Neural crest cell (in vitro differentiated cells): ENCODE data around the gene HELLS. TPM values are rescaled to one million over a fixed set of nuclear protein-coding genes. Genes with fewer than 3 reads are reported as not detected.
"Not testable (repeated sequence)": the region's sequence is repeated elsewhere in the genome, so short reads cannot be mapped to it uniquely, and the experiment has no call there.

Source experiments
- DNase-seq: peaks from one replicate; pipeline ENCODE4 v3.0.0; 2021; ENCODE audit warnings: low read depth, mixed read lengths, low spot score
- H3K27ac Mint-ChIP-seq: one replicate; pipeline ENCODE4 v1.8.0; 2021; ENCODE audit warnings: mild to moderate bottlenecking, mixed read lengths; ENCODE audit not compliant: unreplicated experiment
- H3K27me3 Mint-ChIP-seq: 2 replicates; pipeline ENCODE4 v1.8.0; 2021; ENCODE audit warnings: low read depth, mild to moderate bottlenecking, mixed read lengths
- H3K36me3 Mint-ChIP-seq: 2 replicates; pipeline ENCODE4 v1.8.0; 2021; ENCODE audit warnings: low read depth, mild to moderate bottlenecking, mixed read lengths
- H3K4me1 Mint-ChIP-seq: 2 replicates; pipeline ENCODE4 v1.8.0; 2021; ENCODE audit warnings: mixed read lengths
- H3K4me3 Mint-ChIP-seq: one replicate; pipeline ENCODE4 v1.8.0; 2021; ENCODE audit warnings: mild to moderate bottlenecking, mixed read lengths
- H3K9me3 Mint-ChIP-seq: 2 replicates; pipeline ENCODE4 v1.8.0; 2021; ENCODE audit warnings: mixed read lengths
- total RNA-seq: library from RNA; stranded (reverse); gene quantifications from 2 replicates; pipeline ENCODE4 v1.2.1, GENCODE V29; 2021
- TF ChIP-seq, protein P1 (sequence below): fragments of 200-600 bp; sonication (generic); conservative IDR thresholded peaks from 2 replicates; pipeline ENCODE4 v1.5.0; 2021; ENCODE audit warnings: antibody characterized with exemption, mild to moderate bottlenecking

Gene HELLS
- total RNA-seq, 1 donor from 2014 or later, result 187 TPM

DNA sequence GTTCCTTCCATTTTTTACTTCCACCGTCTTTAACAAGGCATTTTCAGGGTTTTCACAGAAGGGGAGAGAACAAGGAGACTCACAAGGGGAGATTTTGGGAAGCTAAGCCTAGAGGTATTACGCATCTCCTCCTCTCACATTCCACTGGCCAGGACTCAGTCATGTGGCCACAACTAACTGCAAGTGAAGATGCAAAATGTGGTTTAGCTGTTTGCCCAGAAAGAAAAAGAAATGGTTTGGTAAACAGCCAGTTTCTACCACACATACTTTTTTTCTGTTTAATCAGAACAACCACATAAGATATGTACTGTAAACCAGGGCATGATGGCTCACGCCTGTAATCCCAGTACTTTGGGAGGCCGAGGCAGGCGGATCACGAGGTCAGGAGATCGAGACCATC is 21.4 kb upstream of the HELLS start:
- Mint-ChIP-seq H3K4me3 (no peak overlapping the region), H3K27ac (no peak overlapping the region), H3K36me3 (peaks cover 9% of the 10 kb centered on the region), H3K27me3 (no peaks in the 10 kb centered on the region), H3K9me3 (no peaks in the 10 kb centered on the region), H3K4me1 (no peaks in the 10 kb centered on the region)
- no peak for DNase-seq
- TF ChIP-seq, protein P1, sequence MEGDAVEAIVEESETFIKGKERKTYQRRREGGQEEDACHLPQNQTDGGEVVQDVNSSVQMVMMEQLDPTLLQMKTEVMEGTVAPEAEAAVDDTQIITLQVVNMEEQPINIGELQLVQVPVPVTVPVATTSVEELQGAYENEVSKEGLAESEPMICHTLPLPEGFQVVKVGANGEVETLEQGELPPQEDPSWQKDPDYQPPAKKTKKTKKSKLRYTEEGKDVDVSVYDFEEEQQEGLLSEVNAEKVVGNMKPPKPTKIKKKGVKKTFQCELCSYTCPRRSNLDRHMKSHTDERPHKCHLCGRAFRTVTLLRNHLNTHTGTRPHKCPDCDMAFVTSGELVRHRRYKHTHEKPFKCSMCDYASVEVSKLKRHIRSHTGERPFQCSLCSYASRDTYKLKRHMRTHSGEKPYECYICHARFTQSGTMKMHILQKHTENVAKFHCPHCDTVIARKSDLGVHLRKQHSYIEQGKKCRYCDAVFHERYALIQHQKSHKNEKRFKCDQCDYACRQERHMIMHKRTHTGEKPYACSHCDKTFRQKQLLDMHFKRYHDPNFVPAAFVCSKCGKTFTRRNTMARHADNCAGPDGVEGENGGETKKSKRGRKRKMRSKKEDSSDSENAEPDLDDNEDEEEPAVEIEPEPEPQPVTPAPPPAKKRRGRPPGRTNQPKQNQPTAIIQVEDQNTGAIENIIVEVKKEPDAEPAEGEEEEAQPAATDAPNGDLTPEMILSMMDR, result no peak

DNA sequence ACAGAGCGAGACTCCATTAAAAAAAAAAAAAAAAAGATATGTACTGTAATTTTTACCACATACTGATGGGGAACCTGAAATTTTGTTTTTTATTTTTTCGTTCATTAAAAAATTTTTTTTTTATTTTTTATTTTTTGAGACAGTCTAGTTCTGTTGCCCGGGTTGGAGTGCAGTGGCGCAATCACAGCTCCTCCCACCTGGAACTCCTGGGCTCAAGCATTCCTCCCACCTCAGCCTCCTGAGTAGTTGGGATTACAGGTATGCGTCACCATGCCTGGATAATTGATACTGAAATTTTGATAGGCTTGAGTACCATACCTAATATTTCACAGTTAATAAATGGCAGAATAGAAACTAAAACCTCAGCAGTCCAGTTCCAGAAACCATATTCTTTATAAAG is 20.9 kb upstream of the HELLS start:
- no peaks in the 10 kb centered on the region for H3K4me1 Mint-ChIP-seq

DNA sequence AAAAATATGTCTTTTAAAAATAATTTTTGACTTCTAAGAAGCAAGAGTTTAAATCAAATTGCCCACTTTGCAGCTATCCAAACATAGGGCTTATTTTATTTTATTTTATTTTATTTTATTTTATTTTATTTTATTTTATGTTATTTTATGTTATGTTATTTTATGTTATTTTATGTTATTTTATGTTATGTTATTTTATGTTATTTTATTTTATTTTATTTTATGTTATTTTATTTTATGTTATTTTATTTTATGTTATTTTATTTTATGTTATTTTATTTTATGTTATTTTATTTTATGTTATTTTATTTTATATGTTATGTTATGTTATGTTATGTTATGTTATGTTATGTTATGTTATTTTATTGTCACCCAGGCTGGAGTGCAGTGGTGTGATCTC is 14.0 kb upstream of the HELLS start:
- DNase-seq, H3K4me3 Mint-ChIP-seq, H3K36me3 Mint-ChIP-seq, H3K4me1 Mint-ChIP-seq, H3K27me3 Mint-ChIP-seq, H3K9me3 Mint-ChIP-seq, H3K27ac Mint-ChIP-seq: not testable (repeated sequence)

More for the DNA sequence above, 20.9 kb upstream of the HELLS start:
- DNase-seq, result no peak
- H3K27me3 Mint-ChIP-seq, result no peaks in the 10 kb centered on the region
- TF ChIP-seq, protein P1, result no peak
- H3K36me3 Mint-ChIP-seq, result peaks cover 9% of the 10 kb centered on the region
- H3K4me3 Mint-ChIP-seq, result no peak overlapping the region
- H3K27ac Mint-ChIP-seq, result no peak overlapping the region
- H3K9me3 Mint-ChIP-seq, result no peaks in the 10 kb centered on the region

DNA sequence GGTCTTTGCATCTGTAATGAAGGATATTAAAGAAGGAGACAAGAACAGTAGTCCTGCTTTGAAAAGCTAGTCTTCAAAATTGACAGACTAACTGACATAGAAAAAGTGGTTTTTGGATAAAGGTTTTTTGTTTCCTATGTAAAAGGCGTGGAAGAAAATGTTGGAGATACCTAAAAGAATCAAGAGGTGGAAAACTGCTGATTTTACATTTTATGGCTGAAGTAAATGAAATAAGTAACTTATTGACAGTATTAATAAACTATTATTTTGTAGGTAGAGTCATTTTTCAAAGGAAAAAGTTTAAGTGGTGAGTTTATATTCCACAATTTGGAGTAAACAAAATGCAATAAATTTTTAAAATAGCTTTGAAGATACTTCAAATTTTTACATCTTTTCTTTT is 12.6 kb upstream of the HELLS start:
- Mint-ChIP-seq H3K27ac (no peak overlapping the region), H3K4me1 (no peaks in the 10 kb centered on the region), H3K9me3 (no peaks in the 10 kb centered on the region), H3K27me3 (no peaks in the 10 kb centered on the region), H3K36me3 (no peaks in the 10 kb centered on the region), H3K4me3 (no peak overlapping the region)
- DNase-seq, result no peak
- TF ChIP-seq, protein P1, result no peak

DNA sequence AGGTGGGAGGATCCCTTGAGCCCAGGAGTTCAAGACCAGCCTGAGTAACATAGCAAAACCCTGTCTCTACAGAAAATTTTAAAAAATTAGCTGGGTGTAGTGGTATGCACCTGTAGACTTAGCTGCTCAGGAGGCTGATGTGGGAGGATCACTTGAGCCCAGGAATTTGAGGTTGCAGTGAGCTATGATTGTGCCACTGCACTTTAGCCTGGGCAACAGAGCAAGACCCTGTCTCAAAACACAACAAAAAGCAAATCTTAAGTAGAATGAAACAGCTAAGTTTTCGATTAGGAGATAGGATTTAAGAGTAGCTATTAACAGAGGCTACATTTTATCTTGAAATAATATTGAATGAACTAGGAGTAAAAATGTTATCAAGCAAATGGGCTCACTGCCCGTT is 3.3 kb upstream of the HELLS start:
- H3K9me3 Mint-ChIP-seq, H3K36me3 Mint-ChIP-seq, H3K27ac Mint-ChIP-seq, H3K27me3 Mint-ChIP-seq, DNase-seq: not testable (repeated sequence)
- H3K4me1 Mint-ChIP-seq, result peaks cover 30% of the 10 kb centered on the region
- H3K4me3 Mint-ChIP-seq, result peak overlapping the region; percentile 69

DNA sequence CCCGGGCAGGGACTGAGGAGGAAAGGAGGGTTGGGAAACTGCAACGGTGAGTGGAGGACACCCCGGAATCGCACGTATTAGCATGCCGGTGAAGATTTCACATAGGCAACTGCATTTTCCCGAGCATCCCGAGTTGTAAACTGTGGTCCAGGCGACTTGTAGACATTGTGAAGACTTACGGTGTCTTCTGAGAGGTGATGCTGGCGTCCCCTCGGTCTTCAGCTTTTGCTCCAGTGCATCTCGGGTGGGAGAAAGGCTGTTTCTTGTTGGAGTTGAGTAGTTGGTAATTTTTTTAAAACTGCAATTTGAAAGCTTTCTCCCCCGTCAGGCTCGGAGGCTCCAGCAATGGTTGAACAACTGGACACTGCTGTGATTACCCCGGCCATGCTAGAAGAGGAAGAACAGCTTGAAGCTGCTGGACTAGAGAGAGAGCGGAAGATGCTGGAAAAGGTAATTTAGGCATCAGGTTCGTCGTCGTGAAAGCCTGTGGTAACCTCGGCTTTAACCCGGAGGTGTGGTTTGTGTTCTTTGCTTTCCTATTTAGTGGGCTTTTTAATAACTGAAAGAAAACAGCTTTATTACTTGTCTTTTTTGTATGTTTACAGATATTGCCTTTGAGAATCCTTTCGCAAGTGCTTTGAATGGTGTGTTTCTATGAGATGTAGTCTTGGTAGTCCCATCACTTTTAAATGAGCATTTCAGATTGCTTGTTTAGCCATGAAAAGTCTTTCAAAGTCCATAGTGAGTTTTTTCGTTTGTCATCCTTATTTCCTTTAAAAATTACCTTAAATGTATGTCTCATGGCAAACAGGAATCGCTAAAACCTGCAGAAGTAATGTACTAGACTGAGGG is 687 bp downstream of the HELLS start:
- H3K27me3 Mint-ChIP-seq, result peaks cover 2% of the 10 kb centered on the region
- no peaks in the 10 kb centered on the region for H3K9me3 Mint-ChIP-seq
- peaks cover 5% of the 10 kb centered on the region for H3K36me3 Mint-ChIP-seq
- H3K4me1 Mint-ChIP-seq, result peaks cover 36% of the 10 kb centered on the region
- peak overlapping the region; percentile 99 for H3K27ac Mint-ChIP-seq
- no peak for DNase-seq
- peak overlapping the region; percentile 100 for H3K4me3 Mint-ChIP-seq
- TF ChIP-seq, protein P1, result no peak
